ENCODE measurements around the gene MED12L.
"Not testable (repeated sequence)": the region's sequence is repeated elsewhere in the genome, so short reads cannot be mapped to it uniquely, and the experiment has no call there.

Gene MED12L

DNA sequence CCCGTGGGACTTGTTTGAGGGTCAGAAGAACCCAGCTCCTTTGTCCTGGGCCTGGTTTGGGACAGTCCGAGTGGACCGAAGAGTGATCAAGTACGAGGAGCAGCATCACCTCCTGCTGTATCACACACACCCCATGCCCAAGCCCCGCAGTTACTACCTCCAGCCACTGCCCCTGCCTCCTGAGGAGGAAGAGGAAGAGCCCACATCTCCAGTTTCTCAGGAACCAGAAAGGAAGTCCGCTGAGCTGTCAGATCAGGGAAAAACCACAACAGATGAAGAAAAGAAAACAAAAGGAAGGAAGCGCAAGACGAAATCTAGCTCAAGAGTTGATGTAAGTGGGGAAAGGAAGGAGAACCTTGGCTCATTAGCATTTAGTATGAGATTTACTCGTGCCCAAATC is 302.4 kb downstream of the MED12L start:
- no peak for DNase-seq

DNA sequence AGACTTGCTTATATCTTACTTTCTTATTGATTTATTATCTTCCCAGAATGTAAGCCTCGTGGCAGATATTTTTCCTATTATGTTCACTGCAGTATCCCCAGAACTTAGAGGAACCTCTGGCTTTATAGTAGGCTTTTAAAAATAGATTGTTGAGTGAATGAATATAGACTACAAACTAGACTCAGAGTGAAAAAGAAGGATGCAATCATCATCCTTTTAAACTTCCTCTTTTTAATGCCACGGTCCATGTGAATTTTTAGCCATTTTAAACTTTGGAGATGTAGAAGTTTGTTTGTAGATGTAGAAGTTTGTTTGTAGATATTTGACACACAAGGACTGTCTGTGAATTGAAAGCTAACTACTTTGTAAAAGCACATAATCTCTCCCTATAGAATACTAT is 306.3 kb downstream of the MED12L start:
- no peak for DNase-seq

DNA sequence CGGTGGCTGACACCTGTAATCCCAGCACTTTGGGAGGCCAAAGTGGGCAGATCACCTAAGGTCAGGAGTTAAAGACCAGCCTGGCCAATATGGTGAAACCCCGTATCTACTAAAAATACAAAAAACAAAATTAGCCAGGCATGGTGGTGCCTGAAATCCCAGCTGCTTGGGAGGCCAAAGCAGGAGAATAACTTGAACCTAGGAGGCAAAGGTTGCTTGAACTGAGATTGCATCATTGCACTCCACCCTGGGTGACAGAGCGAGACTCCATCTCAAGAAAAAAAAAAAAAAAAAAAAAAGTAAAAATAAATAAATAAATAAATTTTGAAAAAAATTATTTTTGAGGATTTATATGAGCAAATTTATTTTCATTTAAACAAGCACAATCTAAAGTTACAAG is 306.7 kb downstream of the MED12L start:
- DNase-seq = not testable (repeated sequence)

DNA sequence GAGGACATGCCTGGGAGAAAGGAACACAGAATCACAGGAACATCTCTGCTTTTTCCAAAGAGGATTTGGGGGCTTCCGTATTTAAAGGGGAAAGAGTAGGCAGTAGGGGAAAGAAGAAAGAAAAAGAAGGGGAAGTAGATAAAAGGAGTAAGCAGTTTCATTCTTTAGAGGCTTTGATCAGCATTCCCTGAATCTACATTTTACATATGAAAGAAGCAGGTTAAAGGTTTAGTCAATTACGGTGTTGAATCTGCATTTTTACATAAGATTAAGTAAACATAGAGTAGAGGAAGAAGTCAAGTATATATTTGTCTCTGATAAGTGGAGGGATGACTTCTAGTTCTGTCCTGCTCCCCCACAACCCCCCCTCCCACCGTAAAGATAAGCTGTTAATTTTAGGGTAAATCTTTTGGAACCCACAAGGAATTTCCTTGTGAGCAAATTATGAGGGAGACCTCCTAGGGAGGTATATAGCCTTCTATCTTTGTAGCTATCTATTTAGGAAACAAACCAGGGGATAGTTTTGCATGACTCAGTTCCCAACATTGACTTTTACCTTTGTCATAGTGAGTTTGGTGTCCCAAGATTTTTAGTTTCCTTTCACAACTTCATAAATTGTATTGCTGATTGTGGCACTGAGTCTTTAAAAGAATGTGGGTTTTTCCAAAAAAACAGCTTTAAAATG is 307.8 kb downstream of the MED12L start:
- no peak for DNase-seq

DNA sequence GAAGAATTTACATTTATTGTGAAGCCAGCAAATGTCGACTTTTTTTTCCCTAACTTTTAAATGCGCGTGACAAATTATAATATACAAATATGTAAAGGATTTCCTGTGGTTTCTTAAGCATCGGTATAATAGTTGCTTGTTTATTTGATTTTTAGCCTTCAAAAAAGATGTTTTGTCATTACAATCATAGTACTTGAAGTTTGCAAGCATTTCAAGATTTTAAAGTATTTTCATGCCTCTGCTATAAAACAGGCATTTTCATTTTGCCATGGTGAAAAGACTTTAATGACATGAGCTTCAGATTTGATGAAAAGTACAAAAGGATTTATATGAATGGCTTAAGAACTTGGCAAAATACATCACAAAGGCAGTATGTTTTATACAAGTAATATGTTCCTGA is 308.5 kb downstream of the MED12L start:
- DNase-seq = no peak

DNA sequence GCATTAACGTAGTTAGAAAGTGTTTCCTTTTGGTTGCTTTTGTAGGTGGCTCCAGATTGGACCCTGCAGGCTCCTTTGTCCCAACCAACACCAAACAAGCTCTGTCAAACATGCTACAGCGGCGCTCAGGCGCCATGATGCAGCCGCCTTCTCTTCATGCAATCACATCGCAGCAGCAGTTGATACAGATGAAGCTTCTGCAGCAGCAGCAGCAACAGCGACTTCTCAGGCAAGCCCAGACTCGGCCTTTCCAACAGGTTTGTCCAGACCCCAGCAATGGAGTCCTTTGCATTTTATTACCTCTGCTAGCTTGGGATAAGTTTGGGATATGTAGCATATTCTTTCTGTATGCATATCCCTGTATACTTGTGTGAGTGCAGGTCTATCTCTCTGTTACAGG is 309.1 kb downstream of the MED12L start:
- DNase-seq = no peak

DNA sequence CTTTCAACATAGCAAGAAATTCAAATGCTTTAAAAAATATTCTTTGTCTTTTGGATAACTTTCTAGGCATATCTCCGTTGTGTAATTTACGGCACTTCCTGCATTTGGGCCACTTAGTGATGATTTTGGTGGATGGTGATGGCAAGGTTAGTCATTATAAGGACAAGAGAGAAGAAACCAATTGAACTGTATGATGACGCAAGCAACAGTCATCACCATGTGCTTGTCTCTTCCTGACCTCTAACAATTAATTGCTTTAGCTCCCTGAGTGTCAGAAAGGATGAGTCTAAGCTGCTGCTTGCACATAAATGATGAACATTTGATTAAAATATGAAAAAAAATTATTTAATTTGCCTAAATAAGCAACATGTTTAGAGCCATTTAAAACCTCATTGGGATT is 310.3 kb downstream of the MED12L start:
- DNase-seq = no peak

DNA sequence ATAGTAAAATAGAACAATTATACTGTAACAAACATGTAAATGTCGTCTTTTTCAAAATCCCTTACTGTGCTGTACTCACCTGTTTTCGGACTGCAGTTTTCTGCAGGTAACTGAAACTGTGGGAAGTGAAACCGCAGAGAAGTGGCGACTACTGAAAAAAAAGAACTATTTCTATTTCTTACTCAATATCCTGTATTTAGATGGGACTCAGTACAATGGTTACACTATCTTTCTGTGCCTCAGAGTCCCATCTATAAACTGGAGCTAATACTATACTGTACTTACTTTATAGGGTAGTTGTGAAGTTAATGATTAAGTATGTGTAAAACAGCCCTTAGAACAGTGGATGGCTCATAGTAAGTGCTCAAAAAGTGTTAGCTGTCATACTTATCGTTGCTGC is 313.4 kb downstream of the MED12L start:
- no peak for DNase-seq

DNA sequence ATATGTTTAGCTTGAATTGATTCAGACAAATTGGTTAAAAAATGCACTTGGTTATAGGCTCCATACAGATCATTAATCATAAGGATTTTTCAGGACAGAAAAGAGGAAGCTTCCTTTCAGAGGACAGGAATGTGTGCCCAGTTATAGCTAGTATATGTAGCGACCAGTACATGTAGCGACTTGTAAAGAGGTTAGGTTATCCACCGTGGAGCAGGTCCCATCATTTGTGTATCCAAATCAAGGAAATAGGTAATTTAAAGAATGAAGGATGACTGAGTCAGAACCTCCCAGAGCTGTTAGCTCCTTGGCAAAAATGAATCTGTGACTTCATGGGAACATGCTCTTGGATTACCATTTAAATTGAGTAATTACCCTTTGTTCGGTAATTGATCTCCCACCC is 314.9 kb downstream of the MED12L start:
- DNase-seq = no peak

DNA sequence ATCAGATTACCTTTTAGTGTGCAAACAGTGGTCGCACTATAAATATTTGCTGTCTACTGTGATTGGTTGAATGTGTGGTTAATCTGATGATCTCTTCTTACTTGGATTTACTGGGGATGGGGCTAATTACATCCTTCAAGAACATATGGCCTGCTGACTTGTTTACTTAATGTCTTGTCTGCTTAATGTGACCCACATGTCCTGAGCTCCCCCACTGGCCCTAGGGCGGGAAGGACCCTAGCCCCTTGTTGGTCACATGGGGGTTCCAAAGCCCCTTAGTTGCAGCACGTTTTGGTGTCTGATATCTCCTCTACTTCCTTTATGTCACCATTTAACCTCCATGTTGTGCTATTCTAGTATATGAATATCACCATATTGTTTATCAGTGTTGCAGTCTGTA is 316.9 kb downstream of the MED12L start:
- no peak for DNase-seq

DNA sequence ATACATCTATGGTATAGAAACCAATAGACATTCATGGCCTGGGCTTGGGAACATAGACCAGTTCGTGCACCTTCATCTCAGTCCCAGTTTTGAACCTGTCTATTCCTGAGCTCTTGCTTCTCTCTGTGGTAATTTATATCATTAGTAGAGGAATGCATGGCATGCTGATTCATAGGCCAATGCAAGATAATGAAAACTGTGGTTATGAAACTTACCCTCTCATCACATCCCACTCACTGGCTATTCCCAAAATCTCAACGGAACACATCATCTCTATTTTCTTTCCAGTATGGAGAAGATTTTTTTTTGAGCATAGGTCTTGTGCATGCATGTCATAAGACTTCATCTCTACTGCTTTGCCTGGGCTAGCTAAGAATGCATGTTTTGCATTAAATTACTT is 317.8 kb downstream of the MED12L start:
- DNase-seq = no peak

DNA sequence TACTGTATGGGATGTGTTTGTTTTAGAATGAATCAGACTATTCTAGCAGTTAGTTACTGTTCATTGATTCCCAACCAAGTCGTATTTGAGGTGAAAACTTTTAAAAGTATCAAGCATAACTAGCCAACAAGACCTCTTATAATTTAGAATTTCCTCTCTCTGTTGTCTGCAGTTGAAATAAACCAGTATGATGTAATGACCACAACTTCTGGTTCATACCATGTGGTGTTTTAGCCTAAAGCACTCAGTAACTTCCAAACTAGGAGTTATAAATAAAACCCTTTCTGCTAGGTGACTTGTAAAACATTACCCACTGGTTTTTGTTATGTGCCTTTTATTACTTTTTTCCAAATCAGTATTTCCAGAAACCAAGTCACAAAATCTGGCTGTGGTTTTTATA is 318.9 kb downstream of the MED12L start:
- DNase-seq = no peak

DNA sequence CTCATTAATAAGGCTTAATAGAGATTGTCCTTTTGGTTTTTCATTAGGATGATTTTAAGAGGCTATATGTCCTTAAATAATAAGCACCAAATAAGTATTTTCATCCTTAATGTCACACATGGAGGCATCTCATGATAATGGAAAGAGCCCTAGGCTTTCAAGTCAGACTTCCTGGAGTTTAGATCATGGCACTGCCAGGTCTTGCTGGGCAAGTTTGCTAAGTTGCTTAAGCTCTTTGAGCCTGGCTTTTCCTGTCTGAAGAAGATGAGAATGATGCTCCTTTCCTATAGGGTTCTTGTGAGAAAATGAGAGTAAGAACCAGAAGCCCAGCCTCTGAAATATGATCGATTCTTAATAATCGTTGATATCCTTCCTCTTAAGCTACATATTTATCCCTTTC is 322.5 kb downstream of the MED12L start:
- no peak for DNase-seq

DNA sequence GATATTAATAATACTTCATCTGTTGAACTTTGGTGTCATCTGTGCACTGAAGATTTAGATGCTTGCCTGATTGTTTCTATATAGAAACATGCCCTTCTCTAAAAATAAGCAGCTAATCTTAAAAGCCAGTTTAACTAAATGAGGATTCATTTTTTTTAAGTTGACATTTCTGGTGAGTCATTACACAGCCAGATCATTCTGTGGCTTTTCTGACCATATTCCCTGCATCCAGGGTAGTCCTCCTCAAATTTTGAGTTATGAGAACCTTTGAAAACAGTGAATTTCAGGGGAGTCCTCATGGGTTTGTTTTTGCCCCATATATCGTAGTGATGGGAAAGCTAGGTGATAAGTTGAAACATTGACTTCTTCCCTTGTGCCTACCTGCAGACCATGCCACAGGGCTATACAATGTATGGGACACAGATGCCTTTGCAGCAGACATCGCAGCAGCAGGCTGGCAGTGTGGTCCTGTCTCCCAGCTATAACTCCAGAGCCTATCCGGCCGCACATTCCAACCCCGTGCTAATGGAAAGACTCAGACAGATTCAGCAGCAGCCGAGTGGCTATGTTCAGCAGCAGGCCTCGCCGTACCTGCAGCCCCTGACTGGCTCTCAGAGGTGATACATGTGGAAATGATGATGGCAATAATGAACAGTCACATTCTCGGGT is 325.6 kb downstream of the MED12L start:
- no peak for DNase-seq

DNA sequence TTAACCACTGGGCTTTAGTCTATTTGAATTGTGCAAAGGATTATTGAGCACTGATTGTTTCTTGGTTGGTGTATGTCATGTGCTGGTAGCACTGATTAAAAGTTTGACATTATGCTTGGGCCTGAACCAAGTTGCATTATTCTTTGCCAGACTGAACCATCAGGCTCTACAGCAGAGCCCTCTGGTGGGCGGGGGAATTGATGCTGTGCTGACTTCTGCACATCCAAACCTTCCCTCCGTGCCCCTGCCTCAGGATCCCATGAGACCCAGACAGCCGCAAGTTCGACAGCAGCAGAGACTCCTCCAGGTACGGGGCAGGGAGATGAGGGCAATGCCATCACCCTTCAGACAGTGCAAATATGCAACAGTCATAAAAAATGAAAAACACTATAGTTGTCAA is 327.5 kb downstream of the MED12L start:
- DNase-seq = no peak

DNA sequence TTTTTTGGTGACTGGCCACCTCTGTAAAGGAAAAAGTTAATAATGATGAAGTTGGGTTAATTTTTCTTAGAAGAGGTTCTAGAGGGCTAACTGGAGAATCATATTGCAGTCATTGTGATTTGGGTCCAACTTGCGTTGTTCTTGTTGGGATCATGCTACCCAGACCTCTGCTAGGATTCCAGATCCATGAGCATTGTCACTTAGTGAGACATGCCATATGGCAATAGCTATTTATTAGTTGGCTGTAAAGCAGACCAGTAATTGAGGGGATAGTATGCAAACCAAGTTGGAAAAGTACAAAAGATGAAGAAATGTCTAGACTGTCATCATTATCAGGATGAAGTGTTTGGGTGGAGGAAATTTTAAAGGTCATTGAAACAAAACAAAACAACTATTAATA is 329.8 kb downstream of the MED12L start:
- DNase-seq = no peak

DNA sequence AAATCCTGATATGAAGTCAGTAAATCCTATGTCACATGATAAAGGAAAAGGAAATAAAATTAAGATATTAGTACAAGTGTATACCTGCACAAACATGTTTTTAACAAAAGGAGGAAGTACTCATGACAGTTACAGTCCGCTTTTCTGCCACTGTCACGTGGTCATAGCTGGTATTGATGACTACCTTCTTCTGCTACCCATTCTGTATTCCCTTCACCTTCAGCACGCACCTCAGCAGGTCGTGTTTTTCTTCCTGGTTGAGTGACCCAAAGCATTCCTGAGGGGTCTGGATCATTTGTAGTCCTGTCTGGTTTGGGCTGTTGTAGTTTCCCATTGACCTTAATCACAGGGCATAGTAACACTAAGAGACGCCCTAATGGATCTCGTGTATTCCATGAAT is 334.3 kb downstream of the MED12L start:
- no peak for DNase-seq

DNA sequence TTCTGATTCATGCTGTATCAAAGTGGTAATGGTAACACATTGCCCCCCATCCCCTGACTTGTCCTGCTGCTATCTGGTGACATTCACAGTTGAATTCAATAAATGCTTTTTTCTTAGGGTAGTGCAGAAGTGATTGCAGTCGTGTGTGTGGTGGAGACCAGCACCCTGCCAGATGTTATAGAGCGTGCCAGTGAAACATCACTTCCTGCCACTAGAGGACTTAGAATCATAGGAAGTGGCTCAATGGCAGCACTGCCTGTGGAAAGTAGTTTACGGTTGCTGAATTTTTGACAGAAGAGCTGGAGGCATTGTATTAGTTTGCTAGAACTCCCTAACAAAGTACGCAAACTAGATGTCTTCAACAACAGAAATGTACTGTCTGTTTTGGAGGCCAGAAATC is 336.5 kb downstream of the MED12L start:
- no peak for DNase-seq

DNA sequence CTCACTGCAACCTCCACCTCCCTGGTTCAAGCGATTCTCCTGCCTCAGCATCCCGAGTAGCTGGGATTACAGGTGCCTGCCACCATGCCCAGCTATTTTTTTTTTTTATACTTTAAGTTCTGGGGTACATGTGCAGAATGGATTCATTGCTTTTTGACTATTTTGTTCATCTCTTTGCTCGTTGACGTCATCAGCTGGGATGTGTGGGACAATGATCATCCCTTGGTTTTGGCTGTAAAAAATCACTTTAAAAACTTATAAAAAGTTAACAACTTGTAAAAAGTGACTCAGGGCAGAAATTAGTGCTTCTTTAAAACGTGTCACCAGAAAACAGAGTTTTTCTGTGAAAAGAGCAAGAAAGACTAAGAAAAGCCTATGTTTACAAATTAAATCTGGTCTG is 337.6 kb downstream of the MED12L start:
- no peak for DNase-seq

DNA sequence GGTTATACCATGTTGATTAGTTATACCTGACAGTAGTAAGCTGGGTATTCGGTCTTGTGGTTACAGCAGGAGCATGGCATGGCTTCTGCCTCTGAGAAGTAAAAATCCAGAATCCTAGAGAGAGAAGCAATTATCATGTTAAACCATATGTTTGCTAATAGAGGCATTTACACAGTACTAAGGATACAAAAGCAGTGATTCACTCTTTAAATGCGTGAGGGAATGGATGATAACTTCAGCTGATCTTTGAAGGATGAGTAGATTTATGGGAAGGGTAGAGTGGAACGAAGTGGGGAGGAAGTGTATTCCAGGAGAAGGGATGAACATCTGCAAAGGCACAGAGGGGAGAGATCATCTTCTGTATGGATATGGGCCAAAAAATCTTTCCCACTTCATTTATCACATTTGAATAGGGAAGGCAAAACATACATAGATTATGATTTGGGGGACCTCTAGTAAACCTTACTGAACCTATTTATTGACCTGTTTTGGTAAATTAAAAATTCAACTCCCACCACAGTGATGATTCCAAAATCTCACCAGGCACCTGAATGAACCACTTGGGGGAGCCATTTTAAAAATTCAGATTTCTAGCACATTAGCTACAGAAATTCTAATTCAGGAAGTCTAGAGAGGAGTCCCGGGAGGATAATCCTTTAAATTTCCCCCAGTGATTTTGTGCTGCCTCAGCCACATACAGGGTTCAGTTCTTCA is 340.3 kb downstream of the MED12L start:
- no peak for DNase-seq

DNA sequence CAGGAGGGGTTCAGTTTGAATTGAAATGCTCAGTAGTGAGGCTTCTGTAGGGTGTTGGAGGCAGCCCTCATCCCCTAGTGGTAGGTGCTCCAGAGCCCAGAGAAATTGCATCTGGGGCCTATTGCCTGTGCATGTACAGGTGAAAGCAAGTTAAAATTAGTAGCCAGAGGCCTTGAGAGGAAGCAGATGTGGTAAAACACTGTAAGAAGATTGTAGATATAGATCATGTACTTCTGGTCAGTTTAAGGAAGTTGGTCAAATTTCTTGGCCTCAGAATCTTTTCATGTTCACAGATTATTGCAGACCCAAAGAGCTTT is 340.8 kb downstream of the MED12L start:
- DNase-seq = no peak

DNA sequence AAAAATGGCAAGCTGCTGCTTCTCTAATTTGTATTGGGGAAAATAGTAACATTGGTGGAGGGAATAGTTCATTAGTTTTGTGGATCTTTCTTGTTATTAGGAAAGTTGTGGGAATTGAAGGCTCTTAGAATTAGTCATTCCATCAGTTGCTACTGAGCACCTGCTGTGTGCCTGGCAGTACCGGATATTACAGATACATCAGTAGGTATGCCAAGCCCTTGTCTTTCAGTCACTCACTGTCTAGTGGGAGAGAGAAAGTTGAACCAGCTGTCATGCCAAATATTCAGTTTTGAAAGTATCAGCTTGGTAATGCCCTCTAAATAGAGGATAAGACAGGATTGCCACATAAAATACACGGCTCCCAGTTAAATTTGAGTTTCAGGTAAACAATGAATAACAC is 342.9 kb downstream of the MED12L start:
- DNase-seq = no peak

DNA sequence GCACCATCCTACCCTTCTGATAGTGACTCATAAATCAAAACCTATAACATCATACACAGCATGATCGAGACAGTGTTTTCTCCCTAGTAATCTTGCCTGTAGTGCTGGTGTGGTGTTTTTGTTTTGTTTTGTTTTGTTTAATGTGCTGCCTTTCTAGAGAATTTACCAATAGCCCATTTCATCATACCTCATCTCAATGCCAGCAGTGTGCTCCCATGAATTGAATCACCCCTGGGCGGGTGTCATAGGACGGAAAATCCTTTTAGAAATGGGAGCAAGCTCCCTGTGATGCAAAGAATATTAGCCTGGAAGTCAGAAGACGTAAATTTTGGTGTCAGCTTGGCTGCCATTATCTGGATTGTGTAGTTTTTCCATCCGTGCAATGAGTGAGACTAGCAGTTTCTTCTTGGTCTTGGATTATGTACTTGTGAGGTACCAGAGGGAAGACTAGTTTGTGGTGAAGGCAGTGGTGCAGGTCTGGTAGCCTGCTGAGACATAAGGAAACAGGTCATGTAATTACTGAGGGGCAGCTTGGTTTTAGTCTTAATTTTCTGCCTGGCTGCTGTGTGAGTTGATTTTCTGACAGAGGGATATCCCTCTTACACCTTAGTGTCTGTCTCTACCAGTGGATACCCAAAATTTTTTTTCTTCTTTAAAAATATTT is 345.5 kb downstream of the MED12L start:
- DNase-seq = no peak

DNA sequence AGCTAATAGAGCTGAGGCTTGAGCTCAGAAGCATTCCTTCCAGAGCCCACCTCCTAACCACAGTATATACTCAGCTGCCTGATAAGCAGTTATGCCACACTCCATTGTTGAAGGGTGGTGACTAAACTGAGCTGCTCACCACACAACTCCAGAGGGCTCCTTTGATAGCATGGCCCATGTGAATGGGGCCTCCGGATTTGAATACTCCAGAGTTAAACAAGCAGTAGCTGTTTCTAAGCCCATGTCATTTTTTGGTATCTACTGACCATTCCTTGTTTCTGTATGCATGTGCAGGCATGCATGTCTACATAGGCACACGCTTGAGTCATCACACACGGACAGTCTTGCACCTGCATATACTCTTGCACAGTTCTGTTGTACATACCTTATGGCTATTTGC is 346.5 kb downstream of the MED12L start:
- DNase-seq = no peak

All from activated CD8-positive, alpha-beta memory T cell treated with anti-CD3 and anti-CD28 coated beads, Interleukin-2, amount 50 U/mL, for 4 hours (primary cell).